K562 (cell line): ENCODE data around the gene JAKMIP1. TPM values are rescaled to one million over a fixed set of nuclear protein-coding genes. Genes with fewer than 3 reads are reported as not detected.

Source experiments
- ATAC-seq: fragments of 200-7000 bp; cut with Tn5 transposase; 3 replicates; pipeline ENCODE4 v1.9.1; 2020; ENCODE audit warnings: moderate library complexity
- BruUV-seq: library from RNA; stranded (reverse); fragments of 400-500 nt; replicated peaks from 2 replicates; lab custom pipeline; 2021; lab: Mats Ljungman, UMichigan
- CTCF ChIA-PET: fragments of 300-600 bp; formaldehyde crosslinking; extraction: SDS; loops from one replicate; lab custom pipeline; 2021; ENCODE audit warnings: low intra/inter-chr PET ratio; lab: Yijun Ruan, JAX
- POLR2A ChIA-PET: fragments of 300-600, 350-650 bp; sonication (Branson Sonifier 250); formaldehyde crosslinking; extraction: SDS; loops from one replicate; lab custom pipeline; 2021; ENCODE audit warnings: antibody characterized with exemption, inconsistent platforms; lab: Yijun Ruan, JAX
- DNase-seq, 4 experiments: peaks; one replicate each; pipeline versions ENCODE4 v3.0.0 to v3.0.0-alpha.2; 2011 to 2018; ENCODE audit warnings: low spot score in 3 of 4, mixed read lengths in 3 of 4; ENCODE audit errors: extremely low read depth in 1 of 4
- FAIRE-seq: peaks from 2 replicates; lab custom pipeline; 2011; peaks lifted over from hg19 to GRCh38; lab: Jason Lieb, UNC
- H2AFZ ChIP-seq: 2 replicates; pipeline ENCODE4 v1.6.0; 2011; ENCODE audit warnings: low read depth, low read length, control low read depth, inconsistent platforms
- H3K27ac ChIP-seq: fragments of 200-600 bp; 3 replicates; pipeline ENCODE4 v1.8.0; 2011; ENCODE audit warnings: low read depth, mild to moderate bottlenecking, control low read depth, inconsistent platforms, low read length, moderate library complexity, mixed read lengths; ENCODE audit errors: extremely low read depth
- H3K27me3 ChIP-seq, 2 experiments: fragments of 300-600 bp in 1 of 2; 2 replicates in 1 of 2; 3 replicates in 1 of 2; pipeline versions ENCODE4 v1.6.0 to v1.8.0; 2011; ENCODE audit warnings: inconsistent platforms in 2 of 2, low read length in 2 of 2, mild to moderate bottlenecking in 1 of 2, mixed read lengths in 1 of 2, moderate library complexity in 1 of 2; ENCODE audit not compliant: control insufficient read depth in 2 of 2, insufficient read depth in 2 of 2
- H3K36me3 ChIP-seq: fragments of 300-600 bp; 3 replicates; pipeline ENCODE4 v1.8.0; 2011; ENCODE audit warnings: mild to moderate bottlenecking, low read length, inconsistent platforms; ENCODE audit not compliant: control insufficient read depth, insufficient read depth
- H3K4me1 ChIP-seq, 2 experiments: fragments of 200-600 bp in 1 of 2; replicated peaks in 1 of 2; 2 replicates in 1 of 2; 3 replicates in 1 of 2; pipeline versions ENCODE4 v1.5.1 to v1.8.0; 2011; ENCODE audit warnings: inconsistent platforms in 2 of 2, low read length in 2 of 2, mild to moderate bottlenecking in 1 of 2, mixed read lengths in 1 of 2, moderate library complexity in 1 of 2; ENCODE audit not compliant: control insufficient read depth in 2 of 2, insufficient read depth in 2 of 2
- H3K4me2 ChIP-seq: 2 replicates; pipeline ENCODE4 v1.6.1; 2011; ENCODE audit warnings: low read length, control low read depth, inconsistent platforms, mixed read lengths; ENCODE audit not compliant: insufficient read depth
- H3K4me3 ChIP-seq: fragments of 200-600 bp; sonication (generic), shearing (Covaris generic); 2 replicates; pipeline ENCODE4 v1.5.1; 2016; ENCODE audit warnings: control low read depth, inconsistent platforms
- H3K79me2 ChIP-seq: fragments of 200-600 bp; 3 replicates; pipeline ENCODE4 v1.8.0; 2011; ENCODE audit warnings: low read length, inconsistent platforms; ENCODE audit not compliant: control insufficient read depth, insufficient read depth
- H3K9ac ChIP-seq, 2 experiments: 2 replicates each; pipeline versions ENCODE4 v1.6.0 to v1.6.1; 2011; ENCODE audit warnings: low read depth in 2 of 2, low read length in 2 of 2, control low read depth in 1 of 2, inconsistent platforms in 1 of 2, mild to moderate bottlenecking in 1 of 2, mixed read lengths in 1 of 2; ENCODE audit not compliant: insufficient read depth in 1 of 2
- H3K9me1 ChIP-seq: one replicate; pipeline ENCODE4 v1.6.0; 2011; ENCODE audit warnings: inconsistent platforms, mild to moderate bottlenecking, low read length, moderate library complexity; ENCODE audit not compliant: control insufficient read depth, insufficient read depth
- H3K9me3 ChIP-seq: replicated peaks from 2 replicates; pipeline ENCODE4 v1.5.1; 2011; ENCODE audit warnings: low read depth, low read length, inconsistent platforms; ENCODE audit not compliant: control insufficient read depth, insufficient read depth
- H4K20me1 ChIP-seq: replicated peaks from 2 replicates; pipeline ENCODE4 v1.6.1; 2011; ENCODE audit warnings: low read length, inconsistent platforms, mixed read lengths; ENCODE audit not compliant: control insufficient read depth, insufficient read depth
- CEBPZ ChIP-seq: fragments of 150-350 bp; IDR thresholded peaks from 2 replicates; pipeline ENCODE4 v1.6.1; 2014; ENCODE audit warnings: low read depth, mild to moderate bottlenecking, low read length, borderline replicate concordance
- DACH1 ChIP-seq: fragments of 450-650 bp; IDR thresholded peaks from 2 replicates; pipeline ENCODE4 v1.6.1; 2018; ENCODE audit not compliant: partially characterized antibody
- DLX4 ChIP-seq: fragments of 250-450 bp; sonication (Bioruptor Pico); IDR thresholded peaks from 2 replicates; pipeline ENCODE4 v1.6.1; 2021; ENCODE audit warnings: mild to moderate bottlenecking
- ETV1 ChIP-seq: fragments of 450-650 bp; conservative IDR thresholded peaks from 2 replicates; pipeline ENCODE4 v1.6.1; 2016; ENCODE audit warnings: missing genetic modification characterization, control low read depth, low read depth, missing compliant biosample characterization
- FOXP4 ChIP-seq: sonication (generic); formaldehyde crosslinking; IDR thresholded peaks from 2 replicates; pipeline ENCODE4 v1.8.0; 2022; ENCODE audit warnings: mild to moderate bottlenecking, missing genetic modification reagents, borderline replicate concordance
- RAD21 ChIP-seq, 2 experiments: fragments of 250-450 bp in 1 of 2; fragments of 450-650 bp in 1 of 2; sonication (Bioruptor Pico) in 1 of 2; formaldehyde crosslinking in 1 of 2; IDR thresholded peaks in 1 of 2; conservative IDR thresholded peaks in 1 of 2; 2 replicates each; pipeline versions ENCODE4 v1.4.0 to v1.8.0; 2020 to 2022; ENCODE audit warnings: mild to moderate bottlenecking in 2 of 2, moderate library complexity in 1 of 2
- SNRNP70 ChIP-seq: fragments of 200-400 bp; formaldehyde crosslinking; optimal IDR thresholded peaks from 2 replicates; pipeline ENCODE3; 2017; ENCODE audit warnings: low read depth, low read length
- SRSF1 ChIP-seq: fragments of 200-400 bp; formaldehyde crosslinking; IDR thresholded peaks from 2 replicates; pipeline ENCODE4 v1.6.1; 2017; ENCODE audit warnings: mild to moderate bottlenecking, low read depth, low read length, moderate library complexity
- TEAD4 ChIP-seq, 2 experiments: sonication (generic) in 1 of 2; formaldehyde crosslinking in 1 of 2; IDR thresholded peaks; 2 replicates each; pipeline versions ENCODE4 v1.6.1 to v1.8.0; 2012 to 2022; ENCODE audit warnings: borderline replicate concordance in 1 of 2, inconsistent platforms in 1 of 2, low read length in 1 of 2, mild to moderate bottlenecking in 1 of 2, missing genetic modification reagents in 1 of 2
- THRAP3 ChIP-seq: fragments of 450-650 bp; IDR thresholded peaks from 2 replicates; pipeline ENCODE4 v1.6.1; 2016; ENCODE audit warnings: mild to moderate bottlenecking, inconsistent platforms, borderline replicate concordance
- ZBED1 ChIP-seq: IDR thresholded peaks from 2 replicates; pipeline ENCODE4 v1.6.1; 2014
- ZNF830 ChIP-seq: fragments of 250-450 bp; sonication (Bioruptor Pico); IDR thresholded peaks from 2 replicates; pipeline ENCODE4 v1.5.0; 2021; ENCODE audit warnings: mild to moderate bottlenecking
- WGBS: fragments of 100-300 bp; shearing (Covaris generic); methylation state at CpG from one replicate; pipeline ENCODE4 v1.1.6; 2016; ENCODE audit warnings: low coverage, mixed read lengths; ENCODE audit not compliant: insufficient coverage; ENCODE audit errors: missing lambda C conversion rate; 5-methylcytosine and 5-hydroxymethylcytosine counted together
- in situ Hi-C: fragments of 300-500 bp; cut with MboI; formaldehyde crosslinking; loops from 4 replicates; pipeline ENCODE4 v1.15.0; 2018; ENCODE audit warnings: inconsistent platforms, mixed read lengths
- intact Hi-C: fragments of 100-400 bp; cut with micrococcal nuclease; formaldehyde crosslinking; loops from 2 replicates; pipeline ENCODE4 v1.14.2; 2022
- polyA plus RNA-seq, 8 experiments: library from polyadenylated mRNA; depleted of rRNA in 4 of 8; stranded (reverse) in 5 of 8; unstranded in 3 of 8; fragments of >200 nt; fragmentation: Nextera tagmentation in 2 of 8; fragmentation: Illumina TruSeq in 1 of 8; extraction: Ambion mirVana in 2 of 8; extraction: Trizol in 1 of 8; gene quantifications; 2 replicates each; pipeline versions ENCODE4 v1.2.1 to v1.2.3, GENCODE V29; 2011 to 2014; ENCODE audit warnings: inconsistent platforms in 1 of 8, missing spikeins in 1 of 8
- total RNA-seq, 7 experiments: library from RNA; depleted of rRNA in 6 of 7; stranded (reverse); fragments of >200 nt in 6 of 7; fragmentation: Illumina TruSeq in 2 of 7; extraction: Trizol in 2 of 7; gene quantifications; 2 replicates each; pipeline versions ENCODE4 v1.2.1 to v1.2.3, GENCODE V29; 2011 to 2021; ENCODE audit warnings: low replicate concordance in 1 of 7

The JAKMIP1 gene
- total and polyA plus RNA-seq, 9 of the 15 experiments (the other 6 are each of a cell fraction or from before 2014, with no cell fraction given): not detected

GRCh38 chr4:6196871-6197270, 3.5 kb downstream of the JAKMIP1 start (continued):
- TF ChIP-seq FOXP4 (no peak), DLX4 (no peak), ZBED1 (no peak)
- TF ChIP-seq, all 486 proteins: peak for 0

- ChIA-PET CTCF (no interaction called here), POLR2A (no interaction called here)
- Histone ChIP-seq H3K27ac (no peak overlapping the region), H3K9me3 (no peaks in the 10 kb centered on the region; the same call in 1 of the 2 replicates), H3K9ac (no peak overlapping the region), H3K27me3 (peaks cover 2 to 33% of the 10 kb centered on the region in 2 experiments; a peak in 3 of 5 replicates), H2AFZ (no peak overlapping the region), H3K79me2 (no peaks in the 10 kb centered on the region), H3K9me1 (no peaks in the 10 kb centered on the region), H4K20me1 (no peaks in the 10 kb centered on the region; the same call in 1 of the 2 replicates), H3K4me3 (no peak overlapping the region), H3K4me1 (peaks cover 0 to 21% of the 10 kb centered on the region in 2 experiments; a peak in 2 of 5 replicates), H3K36me3 (no peaks in the 10 kb centered on the region), H3K4me2 (no peak overlapping the region)
- intact Hi-C loops: no loop called here
- TF ChIP-seq ETV1 (tag) (no peak), THRAP3 (no peak), ZNF830 (no peak), RAD21 (CRISPR knock-in tag; conservative IDR thresholded peaks at IDR 0.05 in 1 of 2, IDR thresholded peaks at IDR 0.05 in 1 of 2) (no peak), SNRNP70 (no peak), SRSF1 (no peak), DACH1 (no peak), CEBPZ (no peak), TEAD4 (IDR thresholded peaks at IDR 0.05; ENCODE audit: low read length) (no peak), TEAD4 (CRISPR knock-in tag; IDR thresholded peaks at IDR 0.05; ENCODE audit: borderline replicate concordance) (no peak)
- WGBS: 0% methylated on average over 8 of the region's 8 CpGs
- BruUV-seq: no TSS peak
- DNase-seq (no peak), ATAC-seq (no peak), FAIRE-seq (no peak)
- in situ Hi-C loops: no loop called here
Measured at GRCh38 chr4:6196324-6196723, 4.0 kb downstream of the JAKMIP1 start.
